Measurements from ENCODE around the gene MEF2A. TPM values are rescaled to one million over a fixed set of nuclear protein-coding genes. Genes with fewer than 3 reads are reported as not detected.

Gene MEF2A
- total RNA-seq, 1 experiment from 2014 or later = 30.7 TPM

DNA sequence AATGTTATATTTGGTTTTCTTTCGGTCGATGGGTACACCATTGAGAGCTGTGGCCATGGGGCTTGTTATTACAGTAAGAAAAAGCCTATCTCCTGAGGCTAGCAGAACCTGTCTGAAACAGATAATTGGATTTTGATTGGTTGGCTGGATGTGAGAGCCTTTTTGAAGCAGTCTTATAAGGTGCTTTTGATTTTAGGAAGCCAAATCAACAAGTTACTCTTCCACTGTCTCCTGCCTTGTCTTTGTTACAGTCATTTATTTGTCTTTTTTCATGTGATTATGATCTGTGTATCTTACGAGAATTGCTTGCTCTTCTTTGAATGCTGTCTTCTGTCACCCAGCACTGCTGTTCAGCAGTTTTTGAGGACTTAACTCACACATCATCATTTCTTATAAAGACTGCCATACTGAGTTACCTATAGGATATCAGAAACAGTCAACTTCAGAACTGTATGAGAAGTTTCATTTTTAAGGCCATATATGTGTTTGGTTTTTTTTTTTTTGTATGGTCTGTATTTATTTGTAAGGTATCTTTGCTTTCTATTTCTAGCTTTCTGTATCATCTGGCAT, 51.1 kb downstream of the MEF2A start:
- Mint-ChIP-seq H3K4me1 (peaks cover 71% of the 10 kb centered on the region), H3K4me3 (no peak overlapping the region), H3K9me3 (no peaks in the 10 kb centered on the region), H3K27me3 (ENCODE audit: low read depth) (no peaks in the 10 kb centered on the region), H3K36me3 (no peaks in the 10 kb centered on the region), H3K27ac (peak overlapping the region; percentile 65; the same call in 1 of the 2 replicates)
- no peak for DNase-seq (ENCODE audit: low spot score)
- ChIA-PET CTCF (interaction anchor here (1.0 kb wide), 1 partner anchor 87 kb away, joined by 3 read pairs; no protein-coding TSS in a partner anchor), POLR2A (no interaction called here)
- no peak for ATAC-seq
- TF ChIP-seq, protein P1, sequence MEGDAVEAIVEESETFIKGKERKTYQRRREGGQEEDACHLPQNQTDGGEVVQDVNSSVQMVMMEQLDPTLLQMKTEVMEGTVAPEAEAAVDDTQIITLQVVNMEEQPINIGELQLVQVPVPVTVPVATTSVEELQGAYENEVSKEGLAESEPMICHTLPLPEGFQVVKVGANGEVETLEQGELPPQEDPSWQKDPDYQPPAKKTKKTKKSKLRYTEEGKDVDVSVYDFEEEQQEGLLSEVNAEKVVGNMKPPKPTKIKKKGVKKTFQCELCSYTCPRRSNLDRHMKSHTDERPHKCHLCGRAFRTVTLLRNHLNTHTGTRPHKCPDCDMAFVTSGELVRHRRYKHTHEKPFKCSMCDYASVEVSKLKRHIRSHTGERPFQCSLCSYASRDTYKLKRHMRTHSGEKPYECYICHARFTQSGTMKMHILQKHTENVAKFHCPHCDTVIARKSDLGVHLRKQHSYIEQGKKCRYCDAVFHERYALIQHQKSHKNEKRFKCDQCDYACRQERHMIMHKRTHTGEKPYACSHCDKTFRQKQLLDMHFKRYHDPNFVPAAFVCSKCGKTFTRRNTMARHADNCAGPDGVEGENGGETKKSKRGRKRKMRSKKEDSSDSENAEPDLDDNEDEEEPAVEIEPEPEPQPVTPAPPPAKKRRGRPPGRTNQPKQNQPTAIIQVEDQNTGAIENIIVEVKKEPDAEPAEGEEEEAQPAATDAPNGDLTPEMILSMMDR (IDR thresholded peaks at IDR 0.05) = no peak

DNA sequence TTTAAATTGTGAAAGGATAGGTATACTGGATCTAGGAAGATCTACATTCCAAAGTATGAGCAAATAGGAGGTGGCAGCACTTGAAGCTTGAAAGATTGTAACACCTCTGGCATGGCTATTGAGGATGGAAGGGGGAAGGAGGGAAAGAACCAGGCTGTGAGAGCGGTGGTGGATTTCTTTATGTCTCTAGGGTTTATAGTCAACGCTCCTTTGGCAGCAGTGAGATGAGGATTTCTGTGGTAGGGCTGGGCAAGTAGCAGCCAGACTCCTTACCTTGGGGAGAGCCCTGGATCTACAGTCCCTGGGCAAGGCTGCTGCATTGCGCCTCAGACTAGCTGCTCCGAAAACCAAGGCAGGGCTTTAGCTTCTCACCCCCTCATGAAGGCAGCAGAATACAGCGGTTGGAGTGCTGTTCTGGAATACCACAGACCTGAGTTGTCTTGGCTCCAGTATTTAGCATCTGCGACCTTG, 53.2 kb downstream of the MEF2A start:
- Mint-ChIP-seq H3K4me1 (peaks cover 50% of the 10 kb centered on the region), H3K4me3 (no peak overlapping the region; the same call in 1 of the 2 replicates), H3K27me3 (ENCODE audit: low read depth) (no peaks in the 10 kb centered on the region), H3K27ac (peak overlapping the region; percentile 85), H3K9me3 (peaks cover 6% of the 10 kb centered on the region), H3K36me3 (peaks cover 6% of the 10 kb centered on the region)
- TF ChIP-seq GRHL2 (CRISPR knock-in tag; IDR thresholded peaks at IDR 0.05; ENCODE audit: insufficient replicate concordance, severe bottlenecking) (no peak), FOXK1 (CRISPR knock-in tag; IDR thresholded peaks at IDR 0.05) (no peak)
- CTCF ChIA-PET = interaction anchor here (0.9 to 1.2 kb wide), 2 partner anchors 86 to 347 kb away, joined by 4 to 10 read pairs; no protein-coding TSS in a partner anchor
- POLR2A ChIA-PET = no interaction called here
- peak; percentile 92 for ATAC-seq
- no peak for DNase-seq (ENCODE audit: low spot score)

DNA sequence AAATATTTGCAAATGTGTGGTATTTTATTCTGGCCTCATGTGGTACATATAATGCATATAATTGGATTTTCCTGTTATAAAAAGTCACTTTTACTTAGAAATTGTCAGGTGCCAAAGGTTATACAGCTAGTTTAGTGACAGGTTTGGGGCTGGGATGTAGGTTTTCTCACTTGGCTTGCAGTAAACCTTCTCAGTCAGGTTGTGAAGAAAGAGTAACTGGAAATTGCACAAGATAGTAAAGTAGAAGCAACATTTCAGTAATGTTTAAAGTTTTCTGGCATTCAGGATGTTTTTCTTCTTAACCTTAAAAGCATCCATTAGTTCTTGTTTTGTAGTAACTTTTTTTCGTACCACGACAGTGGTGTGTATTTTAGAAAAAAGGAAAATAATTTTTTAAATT, 53.9 kb downstream of the MEF2A start:
- Mint-ChIP-seq H3K36me3 (peaks cover 13% of the 10 kb centered on the region), H3K9me3 (peaks cover 13% of the 10 kb centered on the region), H3K27me3 (ENCODE audit: low read depth) (no peaks in the 10 kb centered on the region), H3K4me3 (no peak overlapping the region), H3K4me1 (peaks cover 43% of the 10 kb centered on the region), H3K27ac (peak overlapping the region; percentile 47; the same call in 1 of the 2 replicates)
- TF ChIP-seq GABPB1 (CRISPR knock-in tag; IDR thresholded peaks at IDR 0.05) (peak; percentile 75), FOXP1 (CRISPR knock-in tag; IDR thresholded peaks at IDR 0.05; ENCODE audit: borderline replicate concordance) (no peak), NR1H2 (CRISPR knock-in tag; IDR thresholded peaks at IDR 0.05) (no peak), ETV6 (CRISPR knock-in tag; IDR thresholded peaks at IDR 0.05) (no peak)
- ATAC-seq = no peak
- DNase-seq (ENCODE audit: low spot score) = no peak
- ChIA-PET CTCF (interaction anchor here (1.2 kb wide), 1 partner anchor 85 kb away, joined by 10 read pairs; no protein-coding TSS in a partner anchor), POLR2A (no interaction called here)

DNA sequence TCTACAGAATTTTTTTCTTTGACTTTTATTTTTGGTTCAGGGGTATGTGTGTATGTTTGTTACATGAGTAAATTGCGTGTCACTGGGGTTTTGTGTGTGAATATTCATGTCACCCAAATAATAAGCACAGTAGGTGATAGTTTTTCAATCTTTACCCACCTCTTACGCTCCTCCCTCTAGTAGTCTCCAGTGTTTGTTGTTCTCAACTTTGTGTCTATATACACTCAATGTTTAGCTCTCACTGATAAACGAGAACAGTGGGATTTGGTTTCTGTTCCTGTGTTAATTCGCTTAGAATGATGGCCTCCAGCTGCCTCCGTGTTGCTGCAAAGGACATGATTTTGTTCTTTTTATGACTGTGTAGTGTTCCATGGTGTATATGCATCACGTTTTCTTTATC, 54.4 kb downstream of the MEF2A start:
- ATAC-seq (no peak), DNase-seq (ENCODE audit: low spot score) (no peak)
- Mint-ChIP-seq H3K27ac (peak overlapping the region; percentile 71), H3K4me3 (no peak overlapping the region), H3K4me1 (peaks cover 40% of the 10 kb centered on the region), H3K9me3 (peaks cover 18% of the 10 kb centered on the region), H3K27me3 (ENCODE audit: low read depth) (no peaks in the 10 kb centered on the region), H3K36me3 (peaks cover 18% of the 10 kb centered on the region)
- POLR2A ChIA-PET = no interaction called here
- CTCF ChIA-PET = no interaction called here
- TF ChIP-seq ELF4 (CRISPR knock-in tag; IDR thresholded peaks at IDR 0.05; ENCODE audit: low read depth) (no peak), ZNF317 (CRISPR knock-in tag; IDR thresholded peaks at IDR 0.05; ENCODE audit: borderline replicate concordance, low read depth) (no peak), SMAD3 (CRISPR knock-in tag; IDR thresholded peaks at IDR 0.05; ENCODE audit: borderline replicate concordance) (no peak), RORB (CRISPR knock-in tag; IDR thresholded peaks at IDR 0.05) (no peak), ZNF219 (CRISPR knock-in tag; IDR thresholded peaks at IDR 0.05; ENCODE audit: borderline replicate concordance) (no peak), ETV6 (CRISPR knock-in tag; IDR thresholded peaks at IDR 0.05) (no peak), FOXP1 (CRISPR knock-in tag; IDR thresholded peaks at IDR 0.05; ENCODE audit: borderline replicate concordance) (no peak), NR3C1 (CRISPR knock-in tag; conservative IDR thresholded peaks at IDR 0.05; ENCODE audit: low read depth) (no peak), ESRRA (CRISPR knock-in tag; IDR thresholded peaks at IDR 0.05; ENCODE audit: borderline replicate concordance) (no peak)
- TF ChIP-seq, protein P2, sequence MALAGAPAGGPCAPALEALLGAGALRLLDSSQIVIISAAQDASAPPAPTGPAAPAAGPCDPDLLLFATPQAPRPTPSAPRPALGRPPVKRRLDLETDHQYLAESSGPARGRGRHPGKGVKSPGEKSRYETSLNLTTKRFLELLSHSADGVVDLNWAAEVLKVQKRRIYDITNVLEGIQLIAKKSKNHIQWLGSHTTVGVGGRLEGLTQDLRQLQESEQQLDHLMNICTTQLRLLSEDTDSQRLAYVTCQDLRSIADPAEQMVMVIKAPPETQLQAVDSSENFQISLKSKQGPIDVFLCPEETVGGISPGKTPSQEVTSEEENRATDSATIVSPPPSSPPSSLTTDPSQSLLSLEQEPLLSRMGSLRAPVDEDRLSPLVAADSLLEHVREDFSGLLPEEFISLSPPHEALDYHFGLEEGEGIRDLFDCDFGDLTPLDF (CRISPR knock-in tag; IDR thresholded peaks at IDR 0.05) = no peak
- TF ChIP-seq, protein P3, sequence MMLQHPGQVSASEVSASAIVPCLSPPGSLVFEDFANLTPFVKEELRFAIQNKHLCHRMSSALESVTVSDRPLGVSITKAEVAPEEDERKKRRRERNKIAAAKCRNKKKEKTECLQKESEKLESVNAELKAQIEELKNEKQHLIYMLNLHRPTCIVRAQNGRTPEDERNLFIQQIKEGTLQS (CRISPR knock-in tag; conservative IDR thresholded peaks at IDR 0.05) = no peak
- TF ChIP-seq, protein P4, sequence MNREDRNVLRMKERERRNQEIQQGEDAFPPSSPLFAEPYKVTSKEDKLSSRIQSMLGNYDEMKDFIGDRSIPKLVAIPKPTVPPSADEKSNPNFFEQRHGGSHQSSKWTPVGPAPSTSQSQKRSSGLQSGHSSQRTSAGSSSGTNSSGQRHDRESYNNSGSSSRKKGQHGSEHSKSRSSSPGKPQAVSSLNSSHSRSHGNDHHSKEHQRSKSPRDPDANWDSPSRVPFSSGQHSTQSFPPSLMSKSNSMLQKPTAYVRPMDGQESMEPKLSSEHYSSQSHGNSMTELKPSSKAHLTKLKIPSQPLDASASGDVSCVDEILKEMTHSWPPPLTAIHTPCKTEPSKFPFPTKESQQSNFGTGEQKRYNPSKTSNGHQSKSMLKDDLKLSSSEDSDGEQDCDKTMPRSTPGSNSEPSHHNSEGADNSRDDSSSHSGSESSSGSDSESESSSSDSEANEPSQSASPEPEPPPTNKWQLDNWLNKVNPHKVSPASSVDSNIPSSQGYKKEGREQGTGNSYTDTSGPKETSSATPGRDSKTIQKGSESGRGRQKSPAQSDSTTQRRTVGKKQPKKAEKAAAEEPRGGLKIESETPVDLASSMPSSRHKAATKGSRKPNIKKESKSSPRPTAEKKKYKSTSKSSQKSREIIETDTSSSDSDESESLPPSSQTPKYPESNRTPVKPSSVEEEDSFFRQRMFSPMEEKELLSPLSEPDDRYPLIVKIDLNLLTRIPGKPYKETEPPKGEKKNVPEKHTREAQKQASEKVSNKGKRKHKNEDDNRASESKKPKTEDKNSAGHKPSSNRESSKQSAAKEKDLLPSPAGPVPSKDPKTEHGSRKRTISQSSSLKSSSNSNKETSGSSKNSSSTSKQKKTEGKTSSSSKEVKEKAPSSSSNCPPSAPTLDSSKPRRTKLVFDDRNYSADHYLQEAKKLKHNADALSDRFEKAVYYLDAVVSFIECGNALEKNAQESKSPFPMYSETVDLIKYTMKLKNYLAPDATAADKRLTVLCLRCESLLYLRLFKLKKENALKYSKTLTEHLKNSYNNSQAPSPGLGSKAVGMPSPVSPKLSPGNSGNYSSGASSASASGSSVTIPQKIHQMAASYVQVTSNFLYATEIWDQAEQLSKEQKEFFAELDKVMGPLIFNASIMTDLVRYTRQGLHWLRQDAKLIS (CRISPR knock-in tag; IDR thresholded peaks at IDR 0.05; ENCODE audit: borderline replicate concordance) = no peak
